ENCODE measurements around the gene BHLHA9. TPM values are rescaled to one million over a fixed set of nuclear protein-coding genes. Genes with fewer than 3 reads are reported as not detected.

Gene BHLHA9
- total RNA-seq, 1 donor from 2014 or later, result not detected

DNA sequence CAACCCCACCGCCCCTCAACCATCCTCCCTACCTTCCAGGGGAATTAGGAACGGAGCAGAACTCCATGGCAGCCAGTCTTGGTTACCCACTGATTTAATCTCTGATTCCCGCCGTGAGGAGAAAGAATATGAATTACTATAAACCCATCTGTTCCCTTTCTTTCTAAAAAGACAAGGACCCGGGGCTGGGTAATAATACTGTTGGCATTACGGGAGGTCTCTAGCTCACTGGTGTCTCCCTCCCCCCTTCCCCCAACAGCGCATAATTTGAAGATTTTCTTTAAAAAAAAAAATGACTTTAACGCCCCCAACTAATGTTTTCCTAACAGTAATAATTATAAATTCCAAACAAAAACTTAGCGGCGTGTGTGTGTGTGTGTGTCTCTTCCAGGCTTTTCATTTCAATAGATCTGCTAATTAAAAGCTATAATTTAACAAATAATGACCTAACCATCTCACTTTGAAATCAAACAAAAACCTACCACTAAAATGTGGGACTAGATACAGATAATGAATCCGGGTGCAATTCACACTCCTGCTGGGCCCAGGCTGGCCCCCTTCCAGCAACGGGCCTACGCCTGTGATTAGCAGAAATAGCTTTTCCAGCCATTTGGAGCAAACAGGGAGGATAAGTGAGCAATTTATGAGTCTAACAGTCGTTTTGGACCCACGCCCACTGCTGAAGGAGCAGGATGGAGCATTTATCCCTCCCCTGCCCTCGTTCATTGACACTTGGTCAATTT is 18.2 kb upstream of the BHLHA9 start:
- no peak for DNase-seq (ENCODE audit: low read depth)

DNA sequence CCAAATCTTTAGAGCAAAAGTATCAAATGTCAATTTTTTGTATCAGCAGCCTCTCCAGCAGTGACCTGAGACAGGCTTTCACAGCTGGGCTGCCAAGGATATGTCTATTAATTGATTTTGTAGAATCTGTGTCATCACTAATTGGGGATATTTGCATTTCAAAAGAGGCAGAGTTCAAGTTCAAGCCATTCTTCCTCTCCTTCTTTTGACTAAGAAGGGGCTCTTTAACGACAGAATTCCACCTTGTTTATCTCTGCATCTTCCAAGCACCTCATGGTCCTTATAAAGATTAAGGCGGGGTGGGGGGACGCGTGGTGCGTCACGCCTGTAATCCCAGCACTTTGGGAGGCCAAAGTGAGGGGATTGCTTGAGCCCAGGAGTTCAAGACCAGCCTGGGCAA is 15.2 kb upstream of the BHLHA9 start:
- no peak for DNase-seq (ENCODE audit: low read depth)

DNA sequence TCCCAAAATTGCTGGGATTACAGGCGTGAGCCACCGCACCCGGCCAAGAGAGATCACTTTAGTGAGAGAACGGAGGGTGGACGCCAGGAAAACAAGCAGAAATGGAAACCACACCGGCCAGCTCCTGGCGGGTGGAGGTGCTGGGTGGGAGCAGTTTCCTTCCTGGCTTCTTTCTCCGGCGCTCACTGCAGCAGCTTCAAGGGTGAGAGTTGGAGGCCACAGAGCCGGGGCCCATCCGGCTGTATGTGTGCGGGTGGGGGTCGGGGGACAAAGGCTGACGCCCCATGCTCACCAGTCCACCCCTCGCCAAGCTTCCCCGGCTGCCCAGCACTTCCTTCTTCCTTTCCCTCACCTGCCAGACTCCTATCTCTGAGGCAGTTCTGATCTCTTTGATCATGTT is 13.5 kb upstream of the BHLHA9 start:
- no peak for DNase-seq (ENCODE audit: low read depth)

DNA sequence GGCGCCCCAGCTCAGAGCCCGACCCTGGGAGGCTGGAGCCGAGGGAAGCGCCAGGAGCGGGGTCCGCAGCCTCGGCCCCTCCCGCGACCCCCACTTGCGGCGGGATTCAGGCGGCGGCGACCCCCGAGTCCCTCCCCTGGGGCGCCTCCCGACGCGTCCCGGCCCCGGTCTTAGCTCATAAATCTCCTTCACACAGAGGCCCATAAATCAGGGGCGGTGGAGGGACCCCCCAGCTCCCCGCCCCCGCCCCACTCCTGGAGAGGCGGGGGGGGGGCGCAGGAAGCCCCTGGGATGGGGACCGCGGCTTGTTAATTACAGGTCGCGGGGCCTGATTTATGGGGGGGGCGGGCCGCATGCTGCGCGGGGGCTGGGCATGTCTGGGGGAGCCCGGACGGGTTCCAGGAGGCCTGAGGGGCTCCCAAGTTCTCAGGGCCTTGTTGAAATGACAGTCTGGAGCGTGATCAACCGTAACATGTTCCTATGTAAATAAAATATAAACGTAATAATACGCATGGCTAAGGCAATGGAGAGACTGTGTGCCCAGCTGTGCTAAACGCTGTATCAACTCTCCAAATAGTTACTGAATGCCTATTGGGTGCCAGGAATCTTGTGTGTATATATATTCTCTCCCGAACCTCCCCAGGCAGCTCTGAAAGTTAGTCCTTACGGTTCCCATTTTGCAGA is 10.0 kb upstream of the BHLHA9 start:
- no peak for DNase-seq (ENCODE audit: low read depth)

DNA sequence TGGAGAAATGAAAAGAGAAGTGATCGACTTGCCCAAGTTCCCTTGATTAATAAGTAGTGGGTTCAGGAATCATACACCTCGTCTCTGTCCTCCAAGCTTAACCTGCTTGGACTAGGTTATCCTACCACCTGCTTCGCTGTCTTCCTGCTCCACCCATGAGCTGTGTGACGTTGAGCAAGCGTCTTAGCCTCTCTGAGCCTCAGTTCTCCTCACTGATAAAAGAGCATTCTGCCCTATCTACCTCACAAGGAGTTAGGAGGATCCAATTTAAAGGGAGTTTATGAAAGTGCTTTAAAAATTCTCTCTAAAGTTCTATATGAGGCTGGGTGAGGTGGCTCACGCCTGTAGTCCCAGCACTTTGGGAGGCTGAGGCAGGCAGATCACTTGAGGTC is 9.5 kb upstream of the BHLHA9 start:
- no peak for DNase-seq (ENCODE audit: low read depth)

DNA sequence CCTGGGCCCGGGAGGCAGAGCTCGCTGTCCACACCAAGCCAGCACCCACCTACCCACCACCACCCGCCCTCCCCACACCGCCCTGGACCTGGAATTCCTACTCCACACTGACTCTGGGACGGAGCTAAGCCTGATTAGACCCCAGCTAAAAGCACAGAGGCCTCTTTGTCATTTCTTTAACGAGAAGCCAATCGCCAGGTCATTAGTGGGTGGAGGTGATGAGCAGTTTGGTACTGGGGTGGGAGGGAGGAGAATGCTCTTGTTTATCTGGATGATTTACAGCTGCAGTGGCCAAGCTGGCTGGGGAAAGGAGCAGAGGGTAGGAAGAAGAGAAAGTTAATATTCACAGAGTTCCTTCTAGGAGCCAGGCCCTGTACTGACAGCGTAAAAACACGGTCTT is 6.0 kb upstream of the BHLHA9 start:
- no peak for DNase-seq (ENCODE audit: low read depth)

DNA sequence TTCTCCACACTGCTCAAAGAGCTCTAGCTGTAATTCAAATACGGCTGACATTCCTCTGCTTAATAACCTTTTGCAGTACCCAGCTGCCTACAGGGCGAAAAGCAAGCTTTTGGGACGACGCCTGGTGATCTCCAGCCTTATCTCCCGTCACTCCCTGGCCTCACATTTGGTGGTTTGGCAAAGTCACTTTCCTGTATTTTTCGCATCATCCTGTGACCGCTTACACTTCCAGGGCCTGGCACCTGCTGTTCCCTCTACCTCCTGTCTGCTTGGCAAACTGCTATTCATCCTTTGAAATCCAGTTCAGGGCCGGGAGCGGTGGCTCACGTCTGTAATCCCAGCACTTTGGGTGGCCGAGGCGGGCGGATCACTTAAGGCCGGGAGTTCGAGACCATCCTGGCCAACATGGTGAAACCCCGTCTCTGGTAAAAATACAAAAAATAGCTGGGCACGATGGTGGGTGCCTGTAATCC is 2.7 kb upstream of the BHLHA9 start:
- DNase-seq (ENCODE audit: low read depth), result peak; percentile 42

DNA sequence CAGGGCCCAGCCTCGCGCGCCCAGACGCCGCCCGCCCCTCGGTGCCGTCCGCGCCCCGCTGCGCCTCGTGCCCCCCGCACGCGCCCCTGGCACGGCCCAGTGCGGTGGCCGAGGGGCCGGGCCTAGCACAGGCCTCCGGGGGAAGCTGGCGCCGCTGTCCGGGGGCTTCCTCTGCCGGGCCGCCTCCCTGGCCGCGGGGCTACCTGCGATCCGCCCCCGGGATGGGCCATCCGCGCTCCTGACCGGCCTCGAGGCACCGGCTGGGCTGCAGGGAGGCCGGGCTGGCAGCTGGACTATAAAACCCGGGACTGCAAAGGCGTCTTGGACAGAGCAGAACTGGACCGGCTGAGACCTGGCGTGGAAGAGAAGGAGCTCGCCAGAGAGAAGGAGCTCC is 783 bp downstream of the BHLHA9 start:
- no peak for DNase-seq (ENCODE audit: low read depth)

DNA sequence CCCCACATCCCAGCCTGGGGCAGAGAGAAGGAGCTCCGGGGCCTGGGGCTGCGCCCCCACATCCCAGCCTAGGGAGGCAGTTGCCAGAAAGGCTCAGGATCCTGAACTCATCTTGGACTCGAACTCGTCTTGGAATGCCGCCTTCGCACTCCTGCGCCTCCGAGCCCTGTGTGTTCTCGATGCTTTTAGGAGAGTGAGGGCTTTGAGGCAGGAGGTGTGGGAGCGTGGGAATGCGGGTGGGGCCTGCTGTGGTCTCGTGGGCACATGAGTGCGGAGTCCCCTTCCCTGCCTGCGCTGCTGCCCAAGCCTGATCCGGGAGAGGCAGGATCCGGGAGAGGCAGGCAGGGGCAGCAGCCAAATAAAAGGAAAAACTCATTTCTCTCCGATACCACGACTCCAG is 1.2 kb downstream of the BHLHA9 start:
- no peak for DNase-seq (ENCODE audit: low read depth)

DNA sequence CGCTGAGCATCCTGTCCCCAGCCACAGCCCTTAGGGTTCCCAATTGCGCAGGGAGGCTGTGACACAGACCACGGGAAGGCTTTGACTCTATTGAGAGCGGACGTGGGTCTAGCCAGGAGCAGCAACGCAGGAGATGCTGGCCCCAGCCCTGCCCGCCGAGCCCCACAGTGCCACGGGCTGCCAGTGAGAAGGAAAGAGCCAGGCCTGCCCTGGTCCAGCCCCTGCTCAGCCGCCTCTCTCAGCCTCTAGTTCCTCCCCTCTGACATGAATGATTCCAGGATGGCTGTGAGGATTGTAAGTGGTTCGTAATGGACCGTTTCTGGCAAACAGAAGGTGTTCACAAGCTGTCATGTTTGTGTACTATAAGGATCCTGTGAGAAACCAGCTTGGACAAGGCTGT is 2.5 kb downstream of the BHLHA9 start:
- DNase-seq (ENCODE audit: low read depth), result no peak

DNA sequence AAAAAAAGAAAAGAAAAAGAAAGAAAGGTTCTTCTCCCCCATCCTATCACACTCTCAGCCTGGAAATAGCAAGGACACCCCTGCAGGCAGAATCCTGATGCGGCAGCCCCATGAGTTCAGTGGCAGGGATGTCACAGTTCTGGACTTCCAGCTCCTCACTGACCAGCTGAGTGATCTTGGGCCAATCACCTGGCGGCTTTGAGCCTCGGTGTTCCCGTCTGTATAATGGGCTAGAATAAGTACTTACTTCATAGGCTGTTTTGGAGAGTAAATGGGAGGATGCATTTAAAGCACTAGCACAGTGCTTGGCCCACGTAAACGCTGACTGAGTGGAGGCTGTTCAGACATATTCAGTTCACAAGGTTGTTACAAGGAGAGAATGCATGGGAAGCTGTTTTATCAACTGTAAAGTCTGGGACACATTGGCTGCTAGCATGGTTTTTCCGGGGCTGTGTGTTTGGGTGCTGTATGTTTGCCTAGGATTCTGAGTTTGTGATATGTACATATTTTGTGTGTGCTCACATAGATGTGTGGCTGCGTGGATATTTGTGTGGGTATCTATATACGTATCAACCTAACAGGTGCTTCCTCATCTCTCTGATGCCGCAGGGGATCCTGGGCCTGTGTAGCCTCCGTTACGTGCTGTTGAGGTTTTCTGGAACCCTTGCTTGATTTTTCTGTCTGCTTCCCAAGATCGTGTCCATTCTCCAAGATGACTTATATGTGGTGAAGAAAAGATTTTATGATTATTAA is 3.4 kb downstream of the BHLHA9 start:
- no peak for DNase-seq (ENCODE audit: low read depth)

DNA sequence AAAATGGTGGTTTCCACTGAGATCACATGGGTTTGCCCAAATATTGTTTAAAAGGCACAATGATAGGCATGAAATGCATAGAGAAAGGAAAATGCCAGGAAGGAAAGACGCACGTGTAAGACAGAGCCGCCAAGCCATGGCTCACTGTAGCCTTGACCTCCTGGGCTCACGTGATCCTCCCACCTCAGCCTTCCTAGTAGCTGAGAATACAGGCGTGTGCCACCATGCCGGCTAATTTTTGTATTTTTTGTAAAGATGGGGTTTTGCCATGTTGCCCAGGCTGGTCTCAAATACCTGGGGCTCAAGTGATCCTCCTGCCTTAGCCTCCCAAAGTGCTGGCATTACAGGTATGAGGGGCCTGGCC is 4.0 kb downstream of the BHLHA9 start:
- DNase-seq (ENCODE audit: low read depth), result no peak

DNA sequence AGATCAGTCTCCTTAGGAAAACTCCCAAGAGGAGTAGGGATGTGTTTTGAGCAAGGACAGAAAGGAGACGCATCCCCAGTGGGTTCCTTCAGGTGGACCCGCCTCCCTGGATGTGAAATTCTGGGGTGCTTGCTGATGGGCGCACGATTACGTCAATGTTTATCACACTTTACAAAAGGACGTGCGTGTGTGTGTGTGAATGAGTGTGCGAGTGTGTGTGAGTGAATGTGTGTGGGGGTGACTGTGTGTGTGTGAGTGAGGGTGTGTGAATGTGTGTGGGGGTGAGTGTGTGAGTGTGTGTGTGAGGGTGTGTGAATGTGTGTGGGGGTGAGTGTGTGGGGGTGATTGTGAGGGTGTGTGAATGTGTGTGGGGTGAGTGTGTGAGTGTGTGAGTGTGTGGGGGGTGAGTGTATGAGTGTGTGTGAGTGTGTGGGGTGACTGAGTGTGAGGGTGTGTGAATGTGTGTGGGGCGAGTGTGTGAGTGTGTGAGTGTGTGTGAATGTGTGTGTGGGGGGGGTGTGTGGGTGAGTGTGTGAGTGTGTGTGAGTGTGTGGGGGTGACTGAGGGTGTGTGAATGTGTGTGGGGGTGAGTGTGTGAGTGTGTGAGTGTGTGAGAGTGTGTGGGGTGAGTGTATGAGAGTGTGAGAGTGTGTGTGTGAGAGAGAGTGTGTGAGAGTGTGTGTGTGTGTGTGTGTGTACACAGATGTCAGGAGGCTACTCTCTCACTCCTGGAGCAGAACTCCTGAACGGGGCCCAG is 5.1 kb downstream of the BHLHA9 start:
- no peak for DNase-seq (ENCODE audit: low read depth)

DNA sequence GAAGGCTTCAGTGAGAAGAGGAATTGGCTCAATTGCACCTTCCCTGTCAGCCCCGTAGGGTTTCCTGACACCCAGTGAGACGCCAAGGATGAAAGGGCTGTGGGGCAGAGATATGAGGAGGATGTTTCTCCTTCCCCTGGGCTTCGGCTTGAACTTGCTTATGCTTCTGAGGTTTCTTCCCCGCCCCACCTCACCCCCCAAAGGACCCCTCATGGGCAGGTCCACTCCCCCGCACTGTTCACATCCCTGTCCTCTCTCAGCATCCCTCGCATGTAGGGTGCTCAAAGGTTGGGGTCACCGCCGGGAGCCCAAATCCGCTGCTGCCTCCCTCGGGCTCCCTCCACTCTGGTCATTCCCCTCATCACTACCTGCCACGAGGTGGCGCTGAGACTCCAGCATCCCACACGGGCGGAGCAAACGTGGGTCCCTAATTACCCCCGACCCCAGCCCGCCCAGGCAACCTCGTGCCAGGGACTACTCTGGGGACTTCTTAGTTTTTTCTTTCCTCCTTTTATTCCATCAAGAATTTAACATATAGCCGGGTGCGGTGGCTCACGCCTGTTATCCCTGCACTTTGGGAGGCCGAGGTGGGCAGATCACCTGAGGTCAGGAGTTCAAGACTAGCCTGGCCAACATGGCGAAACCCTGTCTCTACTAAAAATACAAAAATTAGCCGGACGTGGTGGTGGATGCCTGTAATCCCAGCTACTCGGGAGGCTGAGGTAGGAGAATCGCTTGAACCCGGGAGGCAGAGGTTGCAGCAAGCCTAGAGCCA is 5.9 kb downstream of the BHLHA9 start:
- DNase-seq (ENCODE audit: low read depth), result peak; percentile 68

DNA sequence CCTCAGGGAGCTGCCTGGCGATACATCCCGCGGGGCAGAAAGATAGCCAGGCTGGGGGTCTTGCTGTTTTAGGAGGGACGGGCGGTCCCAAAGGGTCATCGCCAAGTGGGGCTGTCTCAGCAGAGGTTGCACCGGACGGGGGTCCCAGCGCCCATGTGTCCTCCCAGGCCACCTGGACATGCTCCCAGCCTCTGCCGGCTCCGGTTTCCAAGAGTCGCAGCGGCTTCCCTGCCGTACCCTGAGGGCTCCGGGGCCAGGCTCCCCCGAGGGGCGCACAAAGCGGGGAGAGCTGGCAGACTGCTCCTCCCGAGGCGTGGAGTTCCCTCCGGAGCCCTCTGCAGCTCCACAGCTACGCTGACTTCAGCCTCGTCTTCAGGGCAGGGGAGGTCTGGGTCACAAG is 10.4 kb downstream of the BHLHA9 start:
- DNase-seq (ENCODE audit: low read depth), result no peak

DNA sequence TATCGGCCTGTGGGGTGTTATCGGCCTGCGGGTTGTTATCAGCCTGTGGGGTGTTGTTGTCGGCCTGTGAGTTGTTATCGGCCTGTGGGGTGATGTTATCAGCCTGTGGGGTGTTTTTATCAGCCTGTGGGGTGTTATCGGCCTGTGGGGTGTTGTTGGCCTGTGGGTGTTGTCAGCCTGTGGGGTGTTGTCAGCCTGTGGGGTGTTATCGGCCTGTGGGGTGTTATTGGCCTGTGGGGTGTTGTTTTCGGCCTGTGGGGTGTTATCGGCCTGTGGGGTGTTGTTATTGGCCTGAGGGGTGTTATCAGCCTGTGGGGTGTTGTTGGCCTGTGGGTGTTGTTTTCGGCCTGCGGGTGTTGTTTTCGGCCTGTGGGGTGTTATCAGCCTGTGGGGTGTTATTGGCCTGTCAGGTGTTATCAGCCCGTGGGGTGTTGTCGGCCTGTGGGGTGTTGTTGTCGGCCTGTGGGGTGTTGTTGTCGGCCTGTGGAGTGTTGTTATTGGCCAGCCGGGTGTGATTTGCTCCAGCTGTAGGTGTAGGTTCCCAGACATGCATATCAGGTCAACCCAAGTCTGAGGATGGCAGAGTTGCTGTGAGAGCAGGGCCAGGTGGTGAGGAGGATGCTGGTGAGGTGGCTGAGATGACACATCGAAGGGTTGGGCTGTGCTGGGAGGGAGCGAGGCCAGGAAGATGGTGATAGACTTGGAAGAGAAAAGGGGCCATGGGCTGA is 16.3 kb downstream of the BHLHA9 start:
- DNase-seq (ENCODE audit: low read depth), result no peak

DNA sequence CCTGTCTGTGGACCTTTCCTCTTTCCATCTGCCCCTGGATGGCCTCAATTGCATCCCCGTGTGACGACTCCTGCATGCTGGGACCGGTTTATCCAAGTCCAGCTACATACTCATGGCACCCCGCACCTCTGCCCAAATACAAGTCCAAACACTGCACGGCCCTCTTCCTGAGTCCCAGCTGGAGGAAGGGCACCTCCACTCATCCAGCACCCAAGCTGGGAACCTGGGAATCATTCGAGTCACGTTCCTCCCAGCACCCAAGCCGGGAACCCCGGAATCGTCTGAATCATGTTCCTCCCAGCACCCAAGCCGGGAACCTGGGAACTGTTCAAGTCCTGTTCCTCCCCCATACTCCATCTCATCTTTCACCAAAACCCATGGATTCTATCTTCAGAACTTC is 19.5 kb downstream of the BHLHA9 start:
- DNase-seq (ENCODE audit: low read depth), result no peak

DNA sequence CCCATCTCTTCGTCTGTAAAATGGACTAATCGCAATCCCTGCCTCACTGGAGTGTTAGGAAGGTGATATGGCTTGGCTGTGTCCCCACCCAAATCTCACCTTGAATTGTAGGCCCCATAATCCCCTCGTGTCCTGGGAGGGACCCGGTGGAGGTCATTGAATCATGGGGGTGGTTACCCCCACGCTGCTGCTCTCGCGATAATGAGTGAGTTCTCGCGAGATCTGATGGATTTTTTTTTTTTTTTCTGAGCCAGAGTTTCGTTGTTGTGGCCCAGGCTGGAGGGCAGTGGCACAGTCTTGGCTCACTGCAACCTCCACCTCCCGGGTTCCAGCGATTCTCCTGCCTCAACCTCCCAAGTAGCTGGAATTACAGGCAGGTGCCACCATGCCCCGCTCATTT is 20.4 kb downstream of the BHLHA9 start:
- DNase-seq (ENCODE audit: low read depth), result no peak

DNA sequence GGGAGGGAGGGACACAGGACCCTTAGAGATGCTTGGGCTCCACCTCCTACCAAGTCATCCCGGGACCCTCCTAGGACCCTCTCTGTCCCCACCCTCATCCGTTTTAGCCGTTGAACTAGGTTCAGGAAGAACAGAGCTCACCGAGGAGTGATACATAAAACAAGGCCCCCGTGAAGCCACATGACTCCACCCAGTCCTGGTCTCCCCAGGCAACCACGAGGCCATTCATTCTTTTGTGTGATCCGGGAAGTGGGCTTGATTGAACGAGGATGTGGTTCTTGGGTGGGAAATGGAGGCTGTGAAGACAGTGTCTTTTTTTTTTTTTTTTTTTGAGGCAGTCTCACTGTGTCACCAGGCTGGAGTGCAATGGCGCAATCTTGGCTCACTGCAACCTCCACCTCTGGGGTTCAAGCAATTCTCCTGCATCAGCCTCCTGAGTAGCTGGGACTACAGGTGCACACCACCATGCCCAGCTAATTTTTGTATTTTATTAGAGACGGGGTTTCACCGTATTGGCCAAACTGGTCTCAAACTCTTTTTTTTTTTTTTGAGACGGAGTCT is 24.0 kb downstream of the BHLHA9 start:
- no peak for DNase-seq (ENCODE audit: low read depth)

DNA sequence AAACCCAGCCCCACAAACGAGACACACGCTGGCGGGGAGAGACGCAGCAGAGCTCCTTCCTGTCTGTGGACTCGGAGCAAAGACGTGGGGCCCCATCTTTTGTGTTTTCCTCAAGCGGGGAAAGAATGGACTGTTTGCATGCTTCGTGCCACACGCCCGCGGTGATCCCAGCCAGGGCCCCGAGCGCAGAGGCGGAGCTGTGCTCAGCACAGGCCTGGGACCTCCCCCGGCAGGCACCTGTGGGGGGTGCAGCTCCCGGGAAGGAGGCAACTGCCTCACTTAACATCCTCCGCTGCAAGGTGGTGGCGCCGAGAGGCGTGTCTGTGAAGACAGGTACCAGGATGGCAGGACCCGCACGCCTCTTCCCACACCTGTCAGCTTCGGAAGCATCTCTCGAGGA is 28.4 kb downstream of the BHLHA9 start:
- no peak for DNase-seq (ENCODE audit: low read depth)
